GM12864 (cell line): ENCODE measurements around the gene CKAP5.

Experiments
- DNase-seq: peaks from one replicate; pipeline ENCODE4 v3.0.0-alpha.2; 2011; ENCODE audit warnings: low read depth
- H3K4me3 ChIP-seq: 2 replicates; pipeline ENCODE4 v1.5.1; 2011; ENCODE audit warnings: mild to moderate bottlenecking, low read depth, low read length, control low read depth
- CTCF ChIP-seq: IDR thresholded peaks from 2 replicates; pipeline ENCODE4 v1.5.1; 2011; ENCODE audit warnings: low read depth, mild to moderate bottlenecking, moderate library complexity, low read length, control low read depth, inconsistent platforms; ENCODE audit errors: missing control alignments

The CKAP5 gene

GRCh38 chr11:46856605-46857343 lies 10.7 kb upstream of the CKAP5 start:
- TF ChIP-seq CTCF: no peak
- DNase-seq: no peak
- H3K4me3 ChIP-seq: no peak overlapping the region

GRCh38 chr11:46855863-46856262 lies 9.8 kb upstream of the CKAP5 start:
- H3K4me3 ChIP-seq: no peak overlapping the region
- TF ChIP-seq CTCF: no peak
- DNase-seq: no peak

GRCh38 chr11:46855167-46855566 lies 9.1 kb upstream of the CKAP5 start:
- no peak for TF ChIP-seq CTCF
- H3K4me3 ChIP-seq: no peak overlapping the region
- no peak for DNase-seq

- DNase-seq: no peak
- no peak overlapping the region for H3K4me3 ChIP-seq
- no peak for TF ChIP-seq CTCF
These were observed 4.8 kb upstream of the CKAP5 start for GRCh38 chr11:46850829-46851380.

GRCh38 chr11:46849631-46850030 lies 3.6 kb upstream of the CKAP5 start:
- TF ChIP-seq CTCF: no peak
- DNase-seq: no peak
- no peak overlapping the region for H3K4me3 ChIP-seq

- DNase-seq: no peak
- no peak for TF ChIP-seq CTCF
- H3K4me3 ChIP-seq: peak overlapping the region; percentile 86
These were observed 390 bp upstream of the CKAP5 start for GRCh38 chr11:46846510-46846830.

- TF ChIP-seq CTCF: no peak
- peak overlapping the region; percentile 86 for H3K4me3 ChIP-seq
- DNase-seq: no peak
These were observed 690 bp downstream of the CKAP5 start for GRCh38 chr11:46845440-46845739.
